Activated naive CD4-positive, alpha-beta T cell treated with anti-CD3 and anti-CD28 coated beads for 36 hours (primary cell): ENCODE measurements around the gene FANCI. TPM values are rescaled to one million over a fixed set of nuclear protein-coding genes. Genes with fewer than 3 reads are reported as not detected.

Source experiments
- CTCF ChIA-PET: fragments of 350-600 bp; sonication (Branson Sonifier 250); formaldehyde crosslinking; loops from one replicate; lab custom pipeline; 2021; ENCODE audit warnings: antibody characterized with exemption; lab: Charles Lee
- DNase-seq: peaks from one replicate; pipeline ENCODE4 v3.0.0-alpha.2; 2020
- H3K27ac Mint-ChIP-seq: one replicate; pipeline ENCODE4 v1.8.0; 2021; ENCODE audit warnings: mild to moderate bottlenecking, mixed read lengths
- H3K27me3 Mint-ChIP-seq: one replicate; pipeline ENCODE4 v1.8.0; 2021; ENCODE audit warnings: low read depth, mixed read lengths
- H3K36me3 Mint-ChIP-seq: one replicate; pipeline ENCODE4 v1.8.0; 2021; ENCODE audit warnings: low read depth, mixed read lengths
- H3K4me1 Mint-ChIP-seq: one replicate; pipeline ENCODE4 v1.8.0; 2021; ENCODE audit warnings: low read depth, mixed read lengths
- H3K4me3 Mint-ChIP-seq: one replicate; pipeline ENCODE4 v1.8.0; 2021; ENCODE audit warnings: mild to moderate bottlenecking, moderate library complexity, mixed read lengths
- H3K9me3 Mint-ChIP-seq: one replicate; pipeline ENCODE4 v1.8.0; 2021; ENCODE audit warnings: mixed read lengths
- intact Hi-C: fragments of 100-400 bp; cut with micrococcal nuclease; formaldehyde crosslinking; loops from one replicate; pipeline ENCODE4 v1.15.1; 2023
- total RNA-seq, 2 experiments: library from RNA; stranded (reverse); gene quantifications; one replicate each; pipeline ENCODE4 v1.2.3, GENCODE V29; 2021

The FANCI gene
- total RNA-seq, 2 experiments from 2014 or later, result 268 to 283 TPM

DNA sequence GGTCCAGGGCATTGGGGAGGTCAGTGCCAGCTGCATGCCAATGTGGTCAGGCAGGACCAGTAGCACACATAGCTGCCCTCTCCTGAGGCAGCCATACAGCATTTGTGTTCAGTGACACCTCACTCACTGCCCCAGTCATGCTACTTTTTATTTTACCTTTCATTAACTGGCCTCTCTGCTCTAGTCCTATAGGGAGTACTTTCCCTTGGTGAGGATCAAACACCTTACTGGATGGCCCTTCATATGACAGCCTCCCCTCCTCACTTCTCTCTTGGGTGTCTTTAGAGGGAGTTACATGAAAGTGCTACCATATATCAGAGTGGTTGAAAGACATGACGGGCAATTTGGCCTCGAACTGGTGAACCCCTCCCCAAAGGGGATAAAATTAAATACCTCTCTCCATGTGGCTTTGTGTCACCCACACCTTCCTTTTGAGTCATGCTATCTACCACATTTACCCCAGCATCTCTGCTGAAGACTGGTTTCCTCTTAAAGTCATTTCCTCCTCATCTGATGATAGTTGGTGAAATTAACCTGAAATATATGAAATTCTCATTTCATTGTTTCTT, 40.0 kb upstream of the FANCI start:
- Mint-ChIP-seq H3K36me3 (peaks cover 11% of the 10 kb centered on the region), H3K4me1 (peaks cover 33% of the 10 kb centered on the region), H3K27ac (peak overlapping the region; percentile 81), H3K27me3 (no peaks in the 10 kb centered on the region), H3K4me3 (peak overlapping the region; percentile 22), H3K9me3 (no peaks in the 10 kb centered on the region)
- intact Hi-C loops, result loop anchor here (1.0 kb wide), 2 partner anchors 23 to 146 kb away; no protein-coding TSS in a partner anchor
- CTCF ChIA-PET, result interaction anchor here (0.6 to 1.6 kb wide), 4 partner anchors 26 to 154 kb away, joined by 3 to 5 read pairs (median 4); no protein-coding TSS in a partner anchor
- DNase-seq, result peak; percentile 68

GRCh38 chr15:89205991-89206585, 37.7 kb upstream of the FANCI start:
- DNase-seq, result no peak

GRCh38 chr15:89206908-89207331, 36.9 kb upstream of the FANCI start:
- no peak overlapping the region for H3K4me3 Mint-ChIP-seq
- H3K36me3 Mint-ChIP-seq, result peaks cover 3% of the 10 kb centered on the region
- H3K4me1 Mint-ChIP-seq, result peaks cover 29% of the 10 kb centered on the region
- CTCF ChIA-PET, result interaction anchor here (0.5 to 3.6 kb wide), 54 partner anchors 8 to 575 kb away, joined by 3 to 38 read pairs (median 4); partner anchors contain the start of genes ABHD2, FANCI and POLG
- H3K27ac Mint-ChIP-seq, result no peak overlapping the region
- intact Hi-C loops, result loop anchor here (1.0 to 5.0 kb wide), 4 partner anchors 36 to 223 kb away; partner anchors contain the start of gene FANCI
- no peaks in the 10 kb centered on the region for H3K27me3 Mint-ChIP-seq
- peak; percentile 82 for DNase-seq
- H3K9me3 Mint-ChIP-seq, result no peaks in the 10 kb centered on the region

More at GRCh38 chr15:89205991-89206585, 37.7 kb upstream of the FANCI start:
- intact Hi-C loops, result loop anchor here (5.0 kb wide), 1 partner anchor 96 kb away; no protein-coding TSS in a partner anchor
- CTCF ChIA-PET, result interaction anchor here (0.5 to 3.6 kb wide), 55 partner anchors 7 to 576 kb away, joined by 3 to 38 read pairs (median 4); partner anchors contain the start of genes ABHD2, FANCI and POLG
- Mint-ChIP-seq H3K36me3 (peaks cover 6% of the 10 kb centered on the region), H3K4me3 (no peak overlapping the region), H3K4me1 (peaks cover 29% of the 10 kb centered on the region), H3K9me3 (no peaks in the 10 kb centered on the region), H3K27ac (no peak overlapping the region), H3K27me3 (no peaks in the 10 kb centered on the region)

DNA sequence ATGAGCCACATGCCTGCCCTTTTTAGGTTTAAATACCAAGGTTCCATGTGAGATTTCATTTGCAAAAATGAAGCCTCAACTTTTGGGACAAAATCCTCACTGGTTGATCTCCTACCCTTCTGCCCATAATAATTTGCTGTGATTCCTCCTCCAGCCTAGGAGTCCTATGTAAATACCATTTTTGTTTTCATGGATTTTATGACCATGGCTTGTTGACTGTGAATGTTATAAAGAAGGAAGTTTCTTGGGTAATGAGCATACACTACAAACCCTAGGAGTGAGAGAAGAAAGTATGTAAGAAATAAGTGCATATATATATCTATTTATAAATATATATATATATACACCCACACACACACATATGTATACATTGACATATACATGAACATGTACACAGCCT, 35.5 kb upstream of the FANCI start:
- no peak overlapping the region for H3K4me3 Mint-ChIP-seq
- CTCF ChIA-PET, result interaction anchor here (0.9 to 3.6 kb wide), 4 partner anchors 10 to 86 kb away, joined by 4 to 38 read pairs (median 16); partner anchors contain the start of gene FANCI
- no peak overlapping the region for H3K27ac Mint-ChIP-seq
- intact Hi-C loops, result loop anchor here (5.0 kb wide), 1 partner anchor 94 kb away; no protein-coding TSS in a partner anchor
- H3K27me3 Mint-ChIP-seq, result no peaks in the 10 kb centered on the region
- H3K36me3 Mint-ChIP-seq, result peaks cover 2% of the 10 kb centered on the region
- H3K4me1 Mint-ChIP-seq, result peaks cover 28% of the 10 kb centered on the region
- no peak for DNase-seq
- H3K9me3 Mint-ChIP-seq, result no peaks in the 10 kb centered on the region

GRCh38 chr15:89209057-89209456, 34.7 kb upstream of the FANCI start:
- DNase-seq, result no peak
- Mint-ChIP-seq H3K4me1 (peaks cover 20% of the 10 kb centered on the region), H3K4me3 (no peak overlapping the region), H3K36me3 (no peaks in the 10 kb centered on the region), H3K27me3 (no peaks in the 10 kb centered on the region), H3K9me3 (no peaks in the 10 kb centered on the region), H3K27ac (no peak overlapping the region)
- CTCF ChIA-PET, result interaction anchor here (1.6 kb wide), 1 partner anchor 76 kb away, joined by 3 read pairs; no protein-coding TSS in a partner anchor
- intact Hi-C loops, result loop anchor here (5.0 kb wide), 1 partner anchor 93 kb away; no protein-coding TSS in a partner anchor

DNA sequence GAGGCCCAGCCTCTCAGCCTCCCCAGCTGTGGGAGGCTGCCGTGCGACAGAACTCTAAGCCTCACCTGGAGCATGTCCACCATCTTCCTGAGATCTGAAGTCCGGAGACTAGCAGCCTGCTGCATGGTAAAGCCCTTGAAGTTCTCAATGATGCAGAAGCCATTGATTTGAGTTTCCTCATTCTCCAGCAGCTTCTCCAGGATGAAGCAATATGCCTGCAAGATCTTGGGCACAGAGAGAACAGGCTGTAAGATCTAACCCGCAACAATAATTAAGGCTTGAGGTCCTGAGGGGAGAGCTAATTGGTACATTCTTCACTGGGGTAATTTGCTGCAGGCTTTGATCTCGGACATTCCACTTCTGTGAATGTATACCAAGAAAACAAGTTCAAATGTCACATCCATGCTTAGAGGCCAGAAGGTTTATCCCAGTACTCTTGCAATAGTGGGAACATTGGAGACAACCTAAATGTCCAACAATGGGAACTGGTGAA, 32.1 kb upstream of the FANCI start:
- H3K9me3 Mint-ChIP-seq, result no peaks in the 10 kb centered on the region
- H3K27ac Mint-ChIP-seq, result no peak overlapping the region
- intact Hi-C loops, result no loop called here
- no peak overlapping the region for H3K4me3 Mint-ChIP-seq
- CTCF ChIA-PET, result interaction anchor here (0.6 kb wide), 1 partner anchor 73 kb away, joined by 3 read pairs; no protein-coding TSS in a partner anchor
- DNase-seq, result no peak
- no peaks in the 10 kb centered on the region for H3K27me3 Mint-ChIP-seq
- no peaks in the 10 kb centered on the region for H3K36me3 Mint-ChIP-seq
- H3K4me1 Mint-ChIP-seq, result peaks cover 8% of the 10 kb centered on the region

GRCh38 chr15:89215627-89216026, 28.2 kb upstream of the FANCI start:
- CTCF ChIA-PET, result interaction anchor here (1.0 to 1.1 kb wide), 2 partner anchors 143 to 159 kb away, joined by 3 to 4 read pairs; no protein-coding TSS in a partner anchor
- no peaks in the 10 kb centered on the region for H3K27me3 Mint-ChIP-seq
- H3K4me3 Mint-ChIP-seq, result no peak overlapping the region
- no peaks in the 10 kb centered on the region for H3K9me3 Mint-ChIP-seq
- no peaks in the 10 kb centered on the region for H3K36me3 Mint-ChIP-seq
- intact Hi-C loops, result no loop called here
- peaks cover 4% of the 10 kb centered on the region for H3K4me1 Mint-ChIP-seq
- no peak overlapping the region for H3K27ac Mint-ChIP-seq
- DNase-seq, result no peak

GRCh38 chr15:89217031-89217430, 26.7 kb upstream of the FANCI start:
- H3K27me3 Mint-ChIP-seq, result no peaks in the 10 kb centered on the region
- no peaks in the 10 kb centered on the region for H3K36me3 Mint-ChIP-seq
- no peak for DNase-seq
- H3K4me3 Mint-ChIP-seq, result no peak overlapping the region
- CTCF ChIA-PET, result interaction anchor here (4.2 kb wide), 1 partner anchor 10 kb away, joined by 25 read pairs; no protein-coding TSS in a partner anchor
- H3K9me3 Mint-ChIP-seq, result no peaks in the 10 kb centered on the region
- H3K4me1 Mint-ChIP-seq, result peaks cover 4% of the 10 kb centered on the region
- no peak overlapping the region for H3K27ac Mint-ChIP-seq
- intact Hi-C loops, result no loop called here

DNA sequence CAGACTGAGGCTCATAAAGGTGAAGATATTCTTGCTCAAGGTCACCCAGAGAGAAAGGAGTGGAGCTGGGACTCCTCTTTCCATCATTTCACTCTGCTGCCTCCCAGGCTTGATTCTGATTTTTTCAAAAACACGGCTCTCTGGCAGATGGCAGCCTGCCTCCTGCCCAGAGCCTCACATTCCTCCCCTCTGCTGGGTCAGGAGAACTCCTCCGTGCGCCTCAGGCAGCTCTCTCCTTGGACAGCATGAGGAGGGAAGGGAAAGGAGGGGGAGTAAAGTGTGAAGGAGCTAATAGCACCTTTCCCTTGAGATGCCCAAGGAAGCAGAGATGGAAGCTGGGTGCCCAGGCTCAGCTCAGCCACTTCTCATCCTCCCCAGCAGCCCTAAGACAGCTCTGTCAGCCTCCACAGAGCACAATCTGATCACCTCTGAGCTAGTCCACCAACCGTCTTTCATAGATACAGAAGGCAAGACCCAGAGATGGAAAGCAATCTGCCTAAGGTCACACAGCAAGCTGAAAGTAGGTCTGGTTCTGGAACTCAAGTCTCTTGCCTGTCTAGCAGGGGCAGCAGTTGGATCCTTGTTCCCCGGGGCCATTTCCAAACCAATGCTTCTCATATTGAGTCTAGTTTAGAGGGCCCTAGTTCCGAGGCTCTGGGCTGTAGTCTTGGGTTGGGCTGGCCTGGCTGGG, 25.9 kb upstream of the FANCI start:
- Mint-ChIP-seq H3K36me3 (no peaks in the 10 kb centered on the region), H3K27ac (no peak overlapping the region), H3K4me3 (no peak overlapping the region), H3K9me3 (no peaks in the 10 kb centered on the region), H3K27me3 (no peaks in the 10 kb centered on the region), H3K4me1 (peaks cover 4% of the 10 kb centered on the region)
- DNase-seq, result no peak
- CTCF ChIA-PET, result interaction anchor here (4.2 kb wide), 1 partner anchor 11 kb away, joined by 25 read pairs; no protein-coding TSS in a partner anchor
- intact Hi-C loops, result no loop called here

GRCh38 chr15:89218531-89218930, 25.2 kb upstream of the FANCI start:
- no peak overlapping the region for H3K4me3 Mint-ChIP-seq
- DNase-seq, result no peak
- no peak overlapping the region for H3K27ac Mint-ChIP-seq
- peaks cover 4% of the 10 kb centered on the region for H3K4me1 Mint-ChIP-seq
- H3K9me3 Mint-ChIP-seq, result no peaks in the 10 kb centered on the region
- no peaks in the 10 kb centered on the region for H3K36me3 Mint-ChIP-seq
- intact Hi-C loops, result no loop called here
- no peaks in the 10 kb centered on the region for H3K27me3 Mint-ChIP-seq
- CTCF ChIA-PET, result interaction anchor here (4.2 kb wide), 1 partner anchor 12 kb away, joined by 25 read pairs; no protein-coding TSS in a partner anchor

DNA sequence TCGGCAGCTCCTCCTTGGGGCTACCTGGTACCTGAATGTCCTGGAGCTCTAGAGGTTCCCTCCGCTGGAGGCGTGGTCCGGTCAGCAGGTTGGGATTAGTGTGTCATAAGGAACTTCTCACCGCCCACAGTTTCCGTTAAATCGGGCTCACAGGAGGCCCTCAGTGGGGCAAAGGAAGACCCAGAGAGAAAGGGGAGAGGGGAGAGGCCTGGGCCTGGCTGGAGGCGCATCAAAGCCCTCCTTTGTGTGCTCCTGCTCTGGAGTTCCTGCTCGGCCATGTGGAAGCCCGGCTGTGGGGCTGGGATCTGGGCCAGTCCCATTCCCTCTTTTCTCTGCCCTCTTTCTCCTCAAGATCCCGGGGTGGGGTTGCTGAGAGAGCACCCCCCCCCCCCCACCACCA, 22.2 kb upstream of the FANCI start, which contains the start of gene RLBP1:
TSS of gene RLBP1 (minus strand) at position 37 of the 400 bp plus-strand sequence. CDS start 2,604 bp downstream, outside the sequence.
- no peak for DNase-seq
- H3K36me3 Mint-ChIP-seq, result no peaks in the 10 kb centered on the region
- H3K27ac Mint-ChIP-seq, result no peak within 1 kb of the TSS
- no peak within 1 kb of the TSS for H3K4me3 Mint-ChIP-seq
- CTCF ChIA-PET, result no interaction called here
- intact Hi-C loops, result no loop called here
- no peaks in the 10 kb centered on the region for H3K4me1 Mint-ChIP-seq
- H3K9me3 Mint-ChIP-seq, result no peaks in the 10 kb centered on the region
- H3K27me3 Mint-ChIP-seq, result no peaks in the 10 kb centered on the region
